ENCODE measurements around the gene CR1L.
"Not testable (repeated sequence)": the region's sequence is repeated elsewhere in the genome, so short reads cannot be mapped to it uniquely, and the experiment has no call there.

CR1L gene

DNA sequence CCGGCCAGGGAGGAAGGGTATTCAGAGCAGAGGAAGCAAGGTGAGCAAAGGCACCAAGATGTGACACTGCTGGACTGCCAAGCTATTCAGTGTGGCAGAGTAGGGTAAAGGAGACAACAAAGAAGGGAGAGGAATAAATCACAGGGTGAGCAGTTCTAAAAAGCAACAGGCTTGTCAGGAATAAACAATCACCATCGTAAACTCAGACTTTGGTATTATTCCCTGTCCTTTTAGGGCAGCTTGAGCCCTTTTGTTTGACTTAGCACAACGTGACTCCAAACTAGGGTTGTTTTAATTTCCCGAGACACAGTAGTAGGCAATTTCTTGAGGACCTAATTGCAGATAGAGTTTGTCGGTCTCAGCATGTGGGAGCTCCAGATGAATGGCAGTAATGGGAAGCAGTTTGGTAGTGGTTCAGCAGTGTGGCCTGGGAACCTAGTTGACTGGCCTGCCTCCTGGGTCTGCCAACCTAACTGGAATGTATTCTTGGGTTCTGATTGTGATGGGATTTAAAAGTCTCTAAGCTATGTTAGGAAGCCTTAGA, 4.3 kb downstream of the CR1L start:
- no peak overlapping the region for H3K27ac ChIP-seq
- TF ChIP-seq, protein P1, sequence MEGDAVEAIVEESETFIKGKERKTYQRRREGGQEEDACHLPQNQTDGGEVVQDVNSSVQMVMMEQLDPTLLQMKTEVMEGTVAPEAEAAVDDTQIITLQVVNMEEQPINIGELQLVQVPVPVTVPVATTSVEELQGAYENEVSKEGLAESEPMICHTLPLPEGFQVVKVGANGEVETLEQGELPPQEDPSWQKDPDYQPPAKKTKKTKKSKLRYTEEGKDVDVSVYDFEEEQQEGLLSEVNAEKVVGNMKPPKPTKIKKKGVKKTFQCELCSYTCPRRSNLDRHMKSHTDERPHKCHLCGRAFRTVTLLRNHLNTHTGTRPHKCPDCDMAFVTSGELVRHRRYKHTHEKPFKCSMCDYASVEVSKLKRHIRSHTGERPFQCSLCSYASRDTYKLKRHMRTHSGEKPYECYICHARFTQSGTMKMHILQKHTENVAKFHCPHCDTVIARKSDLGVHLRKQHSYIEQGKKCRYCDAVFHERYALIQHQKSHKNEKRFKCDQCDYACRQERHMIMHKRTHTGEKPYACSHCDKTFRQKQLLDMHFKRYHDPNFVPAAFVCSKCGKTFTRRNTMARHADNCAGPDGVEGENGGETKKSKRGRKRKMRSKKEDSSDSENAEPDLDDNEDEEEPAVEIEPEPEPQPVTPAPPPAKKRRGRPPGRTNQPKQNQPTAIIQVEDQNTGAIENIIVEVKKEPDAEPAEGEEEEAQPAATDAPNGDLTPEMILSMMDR (conservative IDR thresholded peaks at IDR 0.05), result no peak

DNA sequence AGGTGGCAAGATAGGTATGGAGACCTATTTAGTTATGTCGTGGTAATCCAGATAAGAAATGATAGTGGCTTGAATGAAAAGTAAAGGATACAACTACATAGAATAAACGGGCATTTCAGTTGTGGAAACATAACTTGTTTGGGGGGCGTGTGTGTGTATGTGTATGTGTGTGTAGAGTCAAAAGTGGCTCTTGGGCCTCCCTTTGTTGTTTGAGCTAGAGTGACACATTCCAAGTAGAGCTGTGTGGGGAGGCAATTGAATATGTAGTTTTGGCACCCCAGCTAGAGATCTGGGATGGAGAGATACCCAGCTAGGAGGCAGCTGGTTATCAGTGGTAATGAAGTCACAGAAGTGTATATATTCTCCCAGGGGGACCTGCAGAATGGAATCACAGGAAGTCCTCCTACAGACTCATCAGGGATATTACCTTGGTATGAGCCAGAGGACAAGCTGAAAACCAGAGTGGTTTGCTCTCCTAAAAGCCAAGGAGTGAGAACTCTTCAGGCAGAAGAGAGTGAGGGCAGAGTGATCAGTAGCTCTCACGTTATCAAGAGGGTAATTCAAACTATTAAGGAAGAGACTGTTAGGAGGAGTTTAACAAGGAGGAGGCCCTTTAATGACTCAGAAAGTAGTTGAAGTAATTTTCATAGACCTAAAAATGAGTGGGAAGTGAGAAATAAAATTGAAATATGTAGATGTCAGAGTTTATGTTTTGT, 5.1 kb downstream of the CR1L start:
- TF ChIP-seq, protein P1 (conservative IDR thresholded peaks at IDR 0.05), result no peak
- no peak overlapping the region for H3K27ac ChIP-seq

DNA sequence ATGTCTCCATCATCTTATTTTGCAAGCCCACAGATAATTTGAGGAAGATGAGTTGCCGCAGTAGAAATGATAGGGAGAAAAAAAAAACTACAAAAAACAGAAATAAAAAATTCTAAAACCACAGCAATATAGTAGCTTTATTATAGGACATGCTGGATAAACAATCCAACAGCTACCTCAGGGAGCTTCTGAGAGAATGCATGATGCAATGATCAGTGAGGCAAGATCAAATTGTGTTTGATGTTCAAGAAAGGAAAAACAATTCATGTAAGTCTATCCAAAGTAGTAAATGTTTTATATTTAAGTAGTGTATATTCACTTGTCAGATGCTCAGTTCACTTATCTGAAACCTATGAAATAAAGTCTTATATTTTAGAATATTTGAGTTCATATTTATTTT, 6.7 kb downstream of the CR1L start:
- TF ChIP-seq, protein P1 (conservative IDR thresholded peaks at IDR 0.05), result no peak

DNA sequence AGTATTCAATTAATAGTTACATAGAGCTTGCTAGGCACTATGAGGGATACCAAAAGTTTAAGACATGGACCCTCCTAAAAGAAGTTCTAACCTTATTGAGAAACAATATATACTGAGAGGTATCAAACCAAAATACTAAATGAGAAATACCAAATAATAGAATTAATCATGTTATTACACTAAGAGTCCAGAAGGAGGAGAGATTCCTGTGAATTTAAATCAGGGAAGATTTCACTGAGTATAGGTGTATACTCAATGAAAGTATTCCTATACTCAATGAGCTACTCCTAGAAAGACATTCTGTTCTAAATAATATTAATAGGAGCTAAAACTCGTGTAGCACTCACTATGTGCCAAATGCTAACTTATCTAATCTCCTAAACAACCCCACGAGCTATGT, 9.4 kb downstream of the CR1L start:
- H3K27ac ChIP-seq, result no peak overlapping the region
- TF ChIP-seq, protein P1 (conservative IDR thresholded peaks at IDR 0.05), result no peak

More for the DNA sequence above, 6.7 kb downstream of the CR1L start:
- no peak overlapping the region for H3K27ac ChIP-seq

DNA sequence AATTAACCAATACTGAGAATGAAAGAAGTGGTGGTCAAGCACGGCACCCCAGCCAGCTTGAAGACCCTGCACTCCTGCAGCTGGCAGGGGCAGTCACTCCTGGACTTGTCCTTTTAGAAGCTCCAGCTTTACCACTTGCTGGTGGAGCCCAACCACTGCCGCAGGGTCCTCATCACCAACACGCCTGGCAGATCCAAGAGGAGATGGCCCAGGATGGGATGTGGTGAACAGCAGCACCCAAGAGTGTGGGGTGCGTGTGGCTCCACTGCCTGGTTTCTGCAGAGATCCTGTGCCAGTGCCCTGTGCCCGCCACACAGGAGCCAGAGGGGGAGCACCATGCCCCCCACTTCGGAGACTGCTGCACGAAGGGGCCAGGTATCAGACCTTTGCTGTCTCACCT, 13.5 kb downstream of the CR1L start:
- no peak overlapping the region for H3K27ac ChIP-seq
- TF ChIP-seq, protein P1 (conservative IDR thresholded peaks at IDR 0.05), result no peak

DNA sequence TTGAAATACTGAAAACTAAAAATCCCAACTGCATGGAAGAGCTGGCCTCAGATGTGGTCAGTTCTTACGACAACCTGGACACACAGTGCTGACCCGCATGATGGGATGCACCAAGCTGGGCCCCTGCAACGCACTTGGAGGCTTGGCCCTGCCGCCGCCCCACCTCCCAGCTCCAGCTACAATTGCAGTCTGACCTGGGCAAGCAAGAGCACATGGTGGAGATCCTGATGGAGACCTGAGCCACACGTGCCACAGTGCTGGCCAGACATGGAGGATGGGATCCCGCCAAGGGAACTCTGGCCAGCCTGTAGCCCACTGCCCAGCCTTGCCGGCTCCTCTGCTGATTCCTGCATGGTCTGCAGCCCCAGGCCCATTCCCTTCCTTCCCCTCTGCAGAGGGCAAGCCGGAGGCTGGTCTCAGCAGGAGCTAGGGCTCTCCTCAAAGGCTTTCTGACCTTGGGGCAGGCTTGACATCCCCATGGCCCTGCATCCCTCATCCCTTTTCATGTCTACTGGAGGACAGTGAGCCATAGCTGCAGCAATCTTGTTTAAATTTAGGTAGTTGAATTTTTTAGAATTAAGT, 14.1 kb downstream of the CR1L start:
- TF ChIP-seq, protein P1 (conservative IDR thresholded peaks at IDR 0.05), result no peak

DNA sequence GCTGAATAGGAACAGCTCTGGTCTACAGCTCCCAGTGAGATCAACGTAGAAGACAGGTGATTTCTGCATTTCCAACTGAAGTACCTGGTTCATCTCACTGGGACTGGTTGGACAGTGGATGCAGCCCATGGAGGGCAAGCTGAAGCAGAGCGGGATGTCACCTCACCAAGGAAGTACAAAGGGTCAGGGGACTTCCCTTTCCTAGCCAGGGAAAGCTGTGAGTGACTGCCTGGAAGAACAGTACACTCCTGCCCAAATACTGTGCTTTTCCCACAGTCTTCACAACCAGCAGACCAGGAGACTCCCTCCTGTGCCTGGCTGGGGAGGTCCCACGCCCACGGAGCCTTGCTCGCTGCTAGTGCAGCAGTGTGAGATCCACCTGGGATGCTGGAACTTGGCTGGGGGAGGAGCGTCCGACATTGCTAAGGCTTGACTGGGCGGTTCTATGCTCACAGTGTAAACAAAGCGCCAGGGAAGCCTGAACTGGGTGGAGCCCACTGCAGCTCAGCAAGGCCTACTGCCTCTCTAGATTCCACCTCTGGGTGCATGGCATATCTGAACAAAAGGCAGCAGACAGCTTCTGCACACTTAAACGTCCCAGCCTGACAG, 14.7 kb downstream of the CR1L start:
- H3K27ac ChIP-seq, result no peak overlapping the region
- TF ChIP-seq, protein P1 (conservative IDR thresholded peaks at IDR 0.05), result no peak

More for the DNA sequence above, 14.1 kb downstream of the CR1L start:
- no peak overlapping the region for H3K27ac ChIP-seq

DNA sequence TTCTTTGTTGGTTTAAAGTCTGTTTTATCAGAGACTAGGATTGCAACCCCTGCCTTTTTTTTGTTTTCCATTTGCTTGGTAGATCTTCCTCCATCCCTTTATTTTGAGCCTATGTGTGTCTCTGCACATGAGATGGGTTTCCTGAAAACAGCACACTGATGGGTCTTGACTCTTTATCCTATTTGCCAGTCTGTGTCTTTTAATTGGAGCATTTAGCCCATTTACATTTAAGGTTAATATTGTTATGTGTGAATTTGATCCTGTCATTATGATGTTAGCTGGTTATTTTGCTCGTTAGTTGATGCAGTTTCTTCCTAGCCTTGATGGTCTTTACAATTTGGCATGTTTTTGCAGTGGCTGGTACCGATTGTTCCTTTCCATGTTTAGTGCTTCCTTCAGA, 16.5 kb downstream of the CR1L start:
- not testable (repeated sequence) for H3K27ac ChIP-seq

Data from VCaP (cell line).